HG02938 (cell line): ENCODE data around the gene SARM1.

ENCODE experiments used
- ATAC-seq: cut with Tn5 transposase; IDR thresholded peaks from one replicate; pipeline ENCODE4 v1.9.1; 2021; ENCODE audit warnings: mild to moderate bottlenecking, moderate library complexity; ENCODE audit not compliant: unreplicated experiment

The SARM1 gene

GRCh38 chr17:28392491-28392890 is 21.0 kb downstream of the SARM1 start:
- no peak for ATAC-seq

- ATAC-seq, result no peak
Measured at GRCh38 chr17:28394337-28395116, 23.0 kb downstream of the SARM1 start.

GRCh38 chr17:28395426-28395825 is 23.9 kb downstream of the SARM1 start:
- no peak for ATAC-seq

GRCh38 chr17:28395968-28396367 is 24.5 kb downstream of the SARM1 start:
- no peak for ATAC-seq

- ATAC-seq, result no peak
Measured at GRCh38 chr17:28396635-28397239, 25.2 kb downstream of the SARM1 start.

GRCh38 chr17:28397275-28397674 is 25.8 kb downstream of the SARM1 start:
- ATAC-seq, result no peak

- no peak for ATAC-seq
Measured at GRCh38 chr17:28397687-28398279, 26.3 kb downstream of the SARM1 start.

GRCh38 chr17:28398280-28398981 is 26.9 kb downstream of the SARM1 start:
- no peak for ATAC-seq

- no peak for ATAC-seq
Measured at GRCh38 chr17:28399808-28400207, 28.3 kb downstream of the SARM1 start.

GRCh38 chr17:28402224-28402630 is 30.7 kb downstream of the SARM1 start:
- ATAC-seq, result no peak

- no peak for ATAC-seq
Measured at GRCh38 chr17:28402844-28403243, 31.4 kb downstream of the SARM1 start.

GRCh38 chr17:28404007-28404406 is 32.5 kb downstream of the SARM1 start:
- no peak for ATAC-seq

- ATAC-seq, result no peak
Measured at GRCh38 chr17:28404461-28404811, 32.9 kb downstream of the SARM1 start.

- ATAC-seq, result no peak
Measured at GRCh38 chr17:28404812-28405570, 33.5 kb downstream of the SARM1 start.

GRCh38 chr17:28405632-28406472 is 34.4 kb downstream of the SARM1 start, which contains the start of gene SLC46A1:
TSS of gene SLC46A1 (minus strand) at chr17:28406212. CDS start at chr17:28406114, 98 bp downstream.
- ATAC-seq, result no peak

GRCh38 chr17:28406473-28406814 is 35.0 kb downstream of the SARM1 start:
- no peak for ATAC-seq

GRCh38 chr17:28407130-28407973 is 35.9 kb downstream of the SARM1 start:
- ATAC-seq, result no peak

GRCh38 chr17:28407974-28408306 is 36.4 kb downstream of the SARM1 start:
- no peak for ATAC-seq

GRCh38 chr17:28412099-28412498 is 40.6 kb downstream of the SARM1 start:
- no peak for ATAC-seq
